NT2/D1 (cell line): Measurements from ENCODE around the gene ANAPC2.
A peak's percentile ranks its signal among the peaks of the same experiment; 100 is the strongest.

Experiments used
- DNase-seq: peaks from one replicate; pipeline ENCODE4 v3.0.0-alpha.2; 2011; ENCODE audit warnings: low read depth, low spot score
- H3K27me3 ChIP-seq: 2 replicates; pipeline ENCODE4 v1.6.0; 2011; ENCODE audit warnings: mild to moderate bottlenecking; ENCODE audit not compliant: insufficient read length, insufficient read depth
- H3K36me3 ChIP-seq: 2 replicates; pipeline ENCODE4 v1.6.1; 2011; ENCODE audit warnings: mild to moderate bottlenecking, low read length, mixed read lengths; ENCODE audit not compliant: insufficient read depth, insufficient read length
- H3K4me1 ChIP-seq: 2 replicates; pipeline ENCODE4 v1.5.1; 2011; ENCODE audit not compliant: insufficient read depth, insufficient read length
- H3K4me3 ChIP-seq: 2 replicates; pipeline ENCODE4 v1.5.1; 2011; ENCODE audit warnings: low read depth; ENCODE audit not compliant: insufficient read length
- H3K9ac ChIP-seq: 2 replicates; pipeline ENCODE4 v1.6.0; 2011; ENCODE audit warnings: low read depth; ENCODE audit not compliant: insufficient read length
- H3K9me3 ChIP-seq: 2 replicates; pipeline ENCODE4 v1.5.1; 2011; ENCODE audit warnings: mild to moderate bottlenecking, low read length; ENCODE audit not compliant: insufficient read depth
- SUZ12 ChIP-seq: IDR thresholded peaks from 2 replicates; pipeline ENCODE4 v1.6.1; 2011; ENCODE audit not compliant: insufficient read length, insufficient read depth; ENCODE audit errors: extremely low read depth
- YY1 ChIP-seq: IDR thresholded peaks from 2 replicates; pipeline ENCODE4 v1.6.1; 2011; ENCODE audit not compliant: insufficient read length, insufficient read depth
- ZNF274 ChIP-seq: IDR thresholded peaks from 2 replicates; pipeline ENCODE4 v1.6.1; 2011; ENCODE audit warnings: mild to moderate bottlenecking, low read depth, low read length

ANAPC2 gene

DNA sequence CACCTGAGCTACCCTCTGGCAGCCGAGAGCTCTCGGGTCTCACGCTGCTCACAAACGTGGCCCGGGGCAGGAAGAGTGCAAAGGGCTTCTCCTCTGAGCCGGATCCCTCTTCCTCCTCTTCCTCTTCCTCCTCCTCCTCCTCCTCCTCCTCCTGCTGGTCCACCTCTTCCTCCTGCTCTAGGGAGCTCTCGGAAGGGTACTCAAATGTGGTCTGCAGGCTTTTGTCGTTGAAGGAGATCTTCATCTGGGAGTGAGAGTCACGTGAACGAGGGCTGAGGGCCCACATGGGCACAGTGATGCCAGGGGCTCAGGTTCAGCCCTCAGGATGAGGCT is 4.1 kb upstream of the ANAPC2 start:
- H3K36me3 ChIP-seq = peaks cover 64% of the 10 kb centered on the region
- TF ChIP-seq YY1 (no peak), ZNF274 (no peak), SUZ12 (no peak)
- no peak overlapping the region for H3K4me3 ChIP-seq
- peaks cover 38% of the 10 kb centered on the region for H3K4me1 ChIP-seq
- peak overlapping the region; percentile 42 for H3K9ac ChIP-seq
- no peaks in the 10 kb centered on the region for H3K9me3 ChIP-seq
- H3K27me3 ChIP-seq = no peaks in the 10 kb centered on the region
- no peak for DNase-seq

DNA sequence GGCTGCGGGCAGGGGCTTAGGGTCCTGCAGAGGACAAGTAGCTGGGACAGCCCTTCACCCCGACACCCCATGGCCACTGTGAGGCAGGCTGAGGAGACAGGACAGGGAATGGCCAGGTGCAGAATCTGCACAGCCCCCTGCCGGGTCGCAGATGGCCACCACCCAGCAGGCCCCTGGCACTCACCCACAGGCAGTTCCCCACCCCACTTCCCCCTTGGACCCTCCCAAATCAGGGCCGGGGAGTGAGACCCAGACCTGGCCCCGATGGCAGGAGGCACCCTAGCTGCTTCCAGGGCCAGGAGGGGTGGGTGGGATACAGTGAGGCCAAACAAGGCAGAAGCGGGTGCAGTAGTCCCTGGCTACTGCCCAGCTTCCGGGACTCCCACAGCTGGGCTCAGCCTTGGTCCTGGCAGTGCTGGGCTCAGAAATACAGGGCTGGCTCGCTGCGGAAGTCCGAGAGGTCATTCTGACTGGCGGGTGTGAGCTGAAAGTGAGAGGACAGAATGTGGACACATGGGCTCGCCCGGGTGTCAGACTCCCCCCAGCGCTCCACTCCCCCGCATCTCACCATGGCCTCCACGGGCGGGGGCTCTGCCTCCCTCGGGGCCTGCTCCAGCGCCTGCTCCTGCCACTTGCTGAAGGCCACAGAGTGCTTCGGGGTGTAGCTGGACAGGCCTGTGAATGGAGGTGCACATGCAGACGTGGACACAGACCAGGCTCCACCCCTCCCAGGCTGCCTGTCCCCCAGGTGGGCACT is 3.5 kb upstream of the ANAPC2 start:
- H3K9me3 ChIP-seq = no peaks in the 10 kb centered on the region
- TF ChIP-seq ZNF274 = no peak
- no peak for TF ChIP-seq SUZ12
- TF ChIP-seq YY1 = no peak
- H3K27me3 ChIP-seq = no peaks in the 10 kb centered on the region
- no peak overlapping the region for H3K9ac ChIP-seq
- no peak overlapping the region for H3K4me3 ChIP-seq
- no peak for DNase-seq
- H3K4me1 ChIP-seq = peaks cover 42% of the 10 kb centered on the region
- H3K36me3 ChIP-seq = peaks cover 67% of the 10 kb centered on the region

DNA sequence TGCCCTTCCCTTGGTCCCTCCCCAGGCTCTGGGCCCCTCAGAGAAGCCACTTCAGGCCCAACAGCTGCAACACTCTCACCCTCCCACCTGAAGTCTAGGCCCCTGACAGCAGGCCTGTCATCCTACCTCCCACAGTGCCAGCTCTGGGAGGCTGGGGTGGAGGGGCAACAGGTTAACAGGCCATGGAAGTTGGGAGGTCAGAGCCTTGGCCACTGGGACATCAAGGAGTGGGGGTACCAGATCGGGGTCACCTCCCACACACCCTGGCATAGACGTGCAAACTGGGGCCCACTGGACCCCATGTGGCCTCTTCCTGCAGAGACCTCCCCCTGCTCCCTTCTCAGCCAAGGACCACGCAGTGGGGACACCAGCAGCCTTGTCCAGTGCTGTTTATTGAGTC is 2.9 kb upstream of the ANAPC2 start:
- no peak overlapping the region for H3K4me3 ChIP-seq
- no peaks in the 10 kb centered on the region for H3K27me3 ChIP-seq
- TF ChIP-seq ZNF274 = no peak
- H3K36me3 ChIP-seq = peaks cover 71% of the 10 kb centered on the region
- no peak for DNase-seq
- H3K4me1 ChIP-seq = peaks cover 42% of the 10 kb centered on the region
- no peak overlapping the region for H3K9ac ChIP-seq
- H3K9me3 ChIP-seq = no peaks in the 10 kb centered on the region

DNA sequence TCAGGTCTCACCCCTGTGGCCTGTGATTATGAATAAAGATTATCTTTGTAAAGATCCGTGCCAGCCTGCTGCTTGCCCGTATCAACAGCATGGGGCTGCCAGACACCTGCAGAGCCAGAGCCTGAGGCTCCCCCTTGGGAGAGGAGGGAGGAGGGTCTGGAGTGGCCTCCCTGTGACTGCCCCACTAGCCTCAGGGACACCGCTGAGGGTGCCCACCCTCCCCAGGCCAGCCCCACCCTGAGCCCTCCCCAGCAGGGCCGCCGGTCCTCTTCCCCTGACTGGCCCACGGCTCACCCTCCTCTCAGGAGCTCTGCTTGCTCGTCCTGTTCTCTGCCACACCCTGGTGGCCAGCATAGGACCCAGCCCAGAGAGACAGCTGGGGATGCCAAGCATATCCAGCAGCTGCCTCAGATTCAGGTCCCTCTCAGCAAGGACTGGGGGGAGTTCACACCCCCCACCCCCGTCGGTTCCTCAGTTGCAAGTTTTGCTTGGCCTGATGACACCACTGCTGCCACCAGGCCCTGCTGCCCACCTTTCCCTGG is 2.0 kb upstream of the ANAPC2 start:
- H3K36me3 ChIP-seq = peaks cover 73% of the 10 kb centered on the region
- no peaks in the 10 kb centered on the region for H3K27me3 ChIP-seq
- H3K4me1 ChIP-seq = peaks cover 40% of the 10 kb centered on the region

DNA sequence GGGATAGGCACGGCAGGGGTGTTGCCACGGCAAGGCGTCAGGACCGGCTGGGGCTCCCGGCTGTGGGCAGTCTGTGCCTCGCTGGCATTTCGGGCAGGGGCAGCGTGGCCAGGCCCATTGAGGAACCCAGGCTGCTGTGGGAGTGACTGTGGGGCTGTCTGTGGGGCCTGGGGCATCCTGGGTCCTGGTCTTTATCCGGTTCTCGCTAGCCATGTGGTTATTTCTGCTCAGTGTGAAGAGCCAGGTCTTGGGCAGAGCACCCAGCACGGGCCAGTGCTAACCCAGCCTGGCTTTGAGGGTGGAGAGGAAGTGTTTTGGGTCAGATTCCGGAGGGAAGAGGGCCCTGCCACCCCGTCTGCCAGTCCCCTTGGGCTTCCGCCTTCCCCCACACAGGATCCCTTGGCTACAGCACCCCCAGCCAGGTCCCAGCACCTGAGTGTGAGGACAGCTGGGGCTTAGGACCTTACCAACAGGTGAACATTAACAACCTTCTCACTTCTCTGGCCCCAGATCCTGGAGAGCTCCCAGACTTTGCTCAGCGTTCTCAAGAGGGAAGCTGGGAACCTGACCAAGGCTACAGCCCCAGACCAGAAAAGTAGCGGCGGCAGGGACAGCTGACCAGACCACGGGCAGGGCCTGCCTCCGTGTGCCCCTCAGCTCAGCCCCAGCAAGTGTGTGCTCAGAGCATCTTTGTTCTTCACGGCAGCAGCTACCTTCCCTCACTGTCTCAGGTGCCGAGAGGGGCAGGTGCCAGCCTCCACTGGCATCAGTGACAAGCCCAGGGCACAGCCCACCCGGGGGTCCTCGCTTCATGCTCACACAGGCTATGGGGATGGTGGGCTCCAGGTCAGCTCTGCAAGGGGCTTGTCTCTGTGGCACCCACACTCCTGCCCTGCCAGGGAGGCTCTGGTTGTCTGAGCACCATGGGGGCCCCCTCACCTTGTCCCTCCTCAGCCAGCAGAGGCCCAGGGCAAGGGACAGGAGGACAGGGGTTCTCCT is 1.2 kb upstream of the ANAPC2 start:
- Histone ChIP-seq H3K4me1 (peaks cover 33% of the 10 kb centered on the region), H3K4me3 (peak overlapping the region; percentile 95), H3K9me3 (no peaks in the 10 kb centered on the region), H3K9ac (peak overlapping the region; percentile 98), H3K27me3 (no peaks in the 10 kb centered on the region), H3K36me3 (peaks cover 75% of the 10 kb centered on the region)
- no peak for TF ChIP-seq ZNF274
- no peak for TF ChIP-seq YY1
- TF ChIP-seq SUZ12 = no peak
- DNase-seq = no peak

More for the DNA sequence above, 2.0 kb upstream of the ANAPC2 start:
- peak overlapping the region; percentile 98 for H3K9ac ChIP-seq
- H3K9me3 ChIP-seq = no peaks in the 10 kb centered on the region
- no peak for TF ChIP-seq SUZ12
- no peak for TF ChIP-seq YY1
- TF ChIP-seq ZNF274 = no peak
- no peak overlapping the region for H3K4me3 ChIP-seq
- no peak for DNase-seq

- Histone ChIP-seq H3K9ac (peak overlapping the region; percentile 98), H3K4me3 (peak overlapping the region; percentile 95), H3K27me3 (no peaks in the 10 kb centered on the region), H3K36me3 (peaks cover 84% of the 10 kb centered on the region), H3K9me3 (no peaks in the 10 kb centered on the region), H3K4me1 (peaks cover 23% of the 10 kb centered on the region)
- TF ChIP-seq ZNF274 (no peak), SUZ12 (no peak), YY1 (no peak)
- DNase-seq = no peak
These were observed 272 bp downstream of the ANAPC2 start for GRCh38 chr9:137188086-137188489.

- H3K9ac ChIP-seq = peak overlapping the region; percentile 98
- TF ChIP-seq YY1 (no peak), ZNF274 (no peak), SUZ12 (no peak)
- peak overlapping the region; percentile 95 for H3K4me3 ChIP-seq
- H3K9me3 ChIP-seq = no peaks in the 10 kb centered on the region
- no peak for DNase-seq
- H3K4me1 ChIP-seq = peaks cover 20% of the 10 kb centered on the region
- H3K36me3 ChIP-seq = peaks cover 84% of the 10 kb centered on the region
- no peaks in the 10 kb centered on the region for H3K27me3 ChIP-seq
These were observed 974 bp downstream of the ANAPC2 start for GRCh38 chr9:137187386-137187785.
